Glomerular visceral epithelial cell (primary cell): ENCODE measurements around the gene SEPTIN5.

Experiments used
- DNase-seq: peaks from one replicate; pipeline ENCODE4 v3.0.0-alpha.2; 2016; ENCODE audit errors: extremely low spot score

SEPTIN5 gene

GRCh38 chr22:19733755-19734154 is 19.5 kb downstream of the SEPTIN5 start:
- no peak for DNase-seq

GRCh38 chr22:19734163-19734562 is 19.9 kb downstream of the SEPTIN5 start:
- no peak for DNase-seq

GRCh38 chr22:19734837-19735382 is 20.6 kb downstream of the SEPTIN5 start:
- no peak for DNase-seq

DNA sequence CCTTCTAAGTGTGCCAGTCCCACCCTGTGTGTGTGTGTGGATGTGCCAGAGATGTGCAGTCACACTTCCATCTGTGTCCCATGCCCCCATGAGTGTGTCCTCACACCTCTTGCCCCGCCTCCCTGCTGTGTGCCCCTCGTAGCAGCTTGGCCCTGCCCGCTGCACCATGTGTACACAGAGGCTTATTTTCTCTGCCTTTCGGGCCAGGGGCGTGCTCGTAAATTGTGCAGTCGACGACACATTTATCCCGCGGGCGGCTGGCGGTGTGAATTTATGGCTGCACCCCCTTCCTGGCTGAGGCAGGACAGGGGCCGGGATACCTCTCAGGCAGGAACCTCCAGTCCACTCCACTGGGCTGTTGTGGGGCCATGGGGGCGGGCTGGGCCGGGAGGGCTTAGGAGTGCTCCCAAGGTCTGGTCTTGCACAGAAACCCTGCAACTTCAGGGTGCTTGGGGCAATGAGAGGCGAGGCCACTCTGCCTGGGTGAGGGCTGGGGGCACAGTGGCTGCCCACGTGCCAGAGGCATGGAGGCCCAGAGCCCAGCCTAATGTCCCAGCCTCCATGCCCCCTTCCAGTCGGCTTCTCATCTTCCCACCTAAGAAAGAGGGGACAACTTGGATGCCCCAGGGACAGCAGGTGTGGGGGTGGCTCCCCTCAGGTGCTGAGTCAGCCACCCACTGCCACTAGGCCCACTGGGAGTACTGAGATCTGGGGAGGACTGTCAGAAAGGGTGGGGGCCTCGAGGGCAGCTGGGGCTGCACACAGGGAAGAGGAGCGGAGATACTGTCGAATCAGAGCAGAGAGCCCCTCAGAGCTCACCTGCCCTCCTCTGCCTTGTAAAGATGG is 21.6 kb downstream of the SEPTIN5 start:
- DNase-seq, result no peak

DNA sequence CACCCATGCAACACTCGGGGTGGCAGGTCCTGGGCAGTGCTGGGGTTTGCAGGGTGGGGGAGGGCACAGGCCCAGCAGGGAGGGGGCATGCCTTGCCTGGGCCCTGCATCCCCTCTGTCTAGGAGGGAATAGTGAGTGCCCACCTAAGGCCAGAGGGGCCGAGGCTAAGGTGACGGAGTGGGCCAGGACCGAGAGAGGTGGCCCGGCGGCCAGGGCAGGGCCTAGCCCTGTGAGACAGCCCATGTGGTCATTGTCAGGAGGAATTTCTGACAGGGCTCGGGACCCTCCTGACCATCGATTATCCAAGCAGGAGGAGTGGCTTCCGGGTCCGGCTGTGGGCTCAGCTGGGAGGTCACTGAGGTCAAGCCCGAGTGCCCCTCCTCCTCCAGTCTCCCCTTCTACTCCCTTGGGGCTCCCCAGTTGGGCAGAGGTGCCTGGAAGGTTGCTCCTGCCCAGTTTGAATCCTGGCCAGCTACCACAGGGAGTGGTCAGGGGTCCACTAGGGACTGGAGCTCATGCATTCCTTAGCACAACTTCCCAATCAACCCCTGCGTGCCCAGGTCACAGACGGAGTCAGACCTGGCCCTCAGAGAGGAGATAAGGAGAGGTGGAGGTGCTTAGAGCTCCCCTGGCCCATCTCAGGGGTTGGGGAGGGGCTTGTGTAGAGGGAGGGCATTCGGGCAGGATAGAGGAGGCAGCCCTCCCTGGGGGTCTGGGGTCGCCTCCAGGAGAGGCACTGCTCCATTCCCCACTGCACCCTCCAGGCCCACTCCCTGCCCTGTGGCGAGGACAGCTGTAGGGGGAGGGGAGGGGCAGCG is 23.8 kb downstream of the SEPTIN5 start:
- no peak for DNase-seq

GRCh38 chr22:19738664-19739447 is 24.6 kb downstream of the SEPTIN5 start:
- DNase-seq, result no peak

- no peak for DNase-seq
Observed at GRCh38 chr22:19739448-19739895, 25.2 kb downstream of the SEPTIN5 start.

GRCh38 chr22:19739911-19740449 is 25.7 kb downstream of the SEPTIN5 start:
- no peak for DNase-seq

DNA sequence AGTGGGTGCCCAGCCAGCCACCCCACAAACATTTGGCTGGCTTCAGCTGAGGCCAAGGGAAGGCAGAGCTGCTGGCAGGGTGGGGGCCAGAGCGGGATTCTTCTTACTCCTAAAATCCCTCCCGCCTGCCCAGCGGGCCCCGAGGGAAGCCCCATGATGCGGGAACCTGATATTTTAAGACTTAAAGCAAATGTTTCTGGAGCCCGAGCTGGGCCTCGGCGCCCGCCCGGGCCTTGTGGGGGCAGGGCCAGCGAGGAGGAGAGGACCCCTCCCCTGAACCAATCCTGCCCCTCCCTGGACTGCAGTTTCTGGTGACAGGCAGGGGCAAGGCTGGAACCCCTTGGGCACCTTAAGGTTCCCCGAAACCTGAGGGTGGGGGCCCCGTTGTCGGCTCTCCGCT is 26.3 kb downstream of the SEPTIN5 start:
- DNase-seq, result no peak

DNA sequence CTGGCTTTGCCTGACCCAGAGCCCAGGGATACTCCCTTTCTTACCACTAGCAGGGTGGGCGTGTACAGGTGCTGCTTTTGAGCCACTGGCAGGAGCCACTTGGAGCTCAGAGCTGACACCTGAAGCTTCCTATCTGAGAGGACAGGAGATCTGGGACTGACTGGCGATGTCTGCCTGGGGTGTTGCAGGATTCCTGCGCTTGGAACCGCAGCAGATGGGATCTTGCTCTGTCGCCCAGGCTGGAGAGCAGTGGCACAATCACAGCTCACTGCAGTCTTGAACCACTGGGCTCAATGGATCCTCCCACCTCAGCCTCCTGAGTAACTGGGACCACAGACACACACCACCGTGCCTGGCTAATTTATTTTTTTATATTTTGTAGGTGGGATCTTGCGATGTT is 26.8 kb downstream of the SEPTIN5 start:
- no peak for DNase-seq

DNA sequence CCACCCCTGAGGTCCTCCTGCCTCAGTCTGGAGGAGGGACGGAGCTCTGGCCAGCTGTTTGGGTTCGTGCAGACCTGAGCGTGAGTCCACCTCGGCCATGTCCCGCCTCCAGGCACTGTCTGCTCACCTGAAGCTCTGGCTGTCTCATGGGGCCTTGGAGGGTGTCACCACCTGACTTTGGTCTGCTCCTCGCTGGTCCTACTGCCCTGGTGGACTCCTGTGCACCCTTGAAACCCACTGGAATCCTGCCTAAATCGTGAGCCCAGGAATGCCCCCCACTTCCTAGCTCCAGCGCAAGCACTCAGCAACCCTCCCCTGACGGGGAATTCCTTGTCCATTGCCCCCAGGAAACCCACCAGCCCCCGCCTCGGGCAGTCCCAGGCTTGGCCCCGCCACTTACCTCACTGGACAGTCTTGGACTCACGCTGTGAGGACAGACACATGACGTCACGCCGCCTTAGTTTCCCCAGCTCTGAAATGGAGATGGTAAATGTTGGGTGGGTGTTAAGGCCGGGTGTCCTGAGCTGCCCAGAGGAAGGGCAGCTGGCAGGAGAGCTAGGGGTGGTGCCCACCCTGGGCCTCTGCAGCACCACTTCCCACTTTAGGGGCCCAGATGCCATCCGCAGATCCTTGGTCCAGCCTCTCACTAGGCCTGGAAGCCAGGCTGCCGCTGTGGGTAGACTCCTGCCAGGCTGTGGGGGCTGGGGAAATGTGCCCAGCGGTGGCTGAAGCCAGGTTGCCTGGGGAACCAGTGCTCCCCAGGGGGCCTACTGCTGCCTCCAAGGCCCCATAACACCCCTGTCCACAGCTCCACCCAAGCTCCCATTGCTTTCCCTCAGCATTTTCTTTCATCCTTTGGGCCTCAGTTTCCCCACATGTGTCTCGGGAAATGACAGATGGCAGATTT is 28.1 kb downstream of the SEPTIN5 start:
- no peak for DNase-seq

DNA sequence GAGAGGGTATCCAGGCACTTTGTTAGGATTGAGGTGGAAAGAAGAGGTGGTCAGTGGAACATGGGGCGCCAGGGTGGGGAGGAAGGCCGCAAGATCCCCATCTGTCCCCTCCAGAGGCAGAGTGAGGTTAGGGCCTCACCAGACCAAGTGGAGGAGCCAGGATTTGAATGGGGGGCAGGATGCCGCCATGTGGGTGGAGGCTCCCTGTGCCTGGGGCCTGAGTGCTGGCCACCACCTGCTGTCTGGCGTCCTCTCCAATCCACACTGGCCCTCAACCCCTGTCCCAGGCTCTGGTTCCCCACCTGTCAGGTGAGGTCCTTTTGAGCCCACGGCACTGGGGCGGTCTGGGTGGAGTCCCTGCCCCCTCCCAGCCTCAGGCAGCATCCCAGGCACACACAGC is 28.8 kb downstream of the SEPTIN5 start:
- DNase-seq, result no peak

GRCh38 chr22:19743651-19744050 is 29.3 kb downstream of the SEPTIN5 start:
- DNase-seq, result no peak

GRCh38 chr22:19744350-19745006 is 30.2 kb downstream of the SEPTIN5 start:
- no peak for DNase-seq

DNA sequence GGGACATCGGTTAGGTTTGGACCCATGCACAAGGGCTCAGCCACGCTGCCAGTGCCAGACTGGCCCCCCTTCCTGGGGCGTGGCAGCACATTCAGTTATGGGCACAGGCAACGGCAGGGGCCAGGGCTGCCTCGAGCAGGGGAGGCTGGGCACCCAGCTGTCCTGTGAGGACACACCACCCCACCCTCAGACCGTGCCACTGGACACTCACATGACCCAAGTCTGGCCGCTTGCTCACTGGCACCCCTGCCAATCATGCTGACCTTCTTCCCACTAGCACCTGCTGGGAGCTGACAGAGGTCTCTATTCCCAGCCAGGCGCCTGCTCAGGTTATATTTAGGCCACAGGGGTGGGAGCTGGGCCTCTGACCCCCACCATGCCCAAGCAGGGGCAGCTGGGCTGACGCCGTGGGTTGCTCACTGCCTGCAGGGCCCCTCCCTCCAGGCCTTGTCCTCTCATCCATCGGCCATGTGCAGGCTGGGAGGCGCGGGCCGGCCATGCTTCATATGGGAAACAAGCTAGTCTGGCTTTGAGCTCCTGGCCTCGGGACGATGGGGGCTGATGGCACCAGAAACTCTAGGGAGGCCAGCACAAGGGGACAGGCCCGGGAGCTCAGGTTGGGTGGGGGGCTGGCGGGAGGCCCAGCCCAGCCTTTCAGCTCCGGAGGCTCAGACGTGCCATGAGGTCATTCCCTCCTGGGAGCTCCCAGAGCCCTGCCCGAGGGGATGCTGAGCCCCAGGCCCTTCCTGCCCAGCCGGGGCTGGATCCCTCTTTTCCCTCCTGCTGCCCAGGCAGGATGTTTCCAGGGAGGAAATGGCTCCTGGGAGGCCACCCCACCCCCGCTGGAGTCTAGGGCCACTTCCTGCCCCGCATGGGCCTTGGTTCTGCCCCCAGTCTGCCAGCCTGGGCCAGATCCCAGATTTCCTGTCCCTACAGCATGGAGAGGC is 31.1 kb downstream of the SEPTIN5 start:
- no peak for DNase-seq

- DNase-seq, result no peak
Observed at GRCh38 chr22:19746726-19747125, 32.4 kb downstream of the SEPTIN5 start.

DNA sequence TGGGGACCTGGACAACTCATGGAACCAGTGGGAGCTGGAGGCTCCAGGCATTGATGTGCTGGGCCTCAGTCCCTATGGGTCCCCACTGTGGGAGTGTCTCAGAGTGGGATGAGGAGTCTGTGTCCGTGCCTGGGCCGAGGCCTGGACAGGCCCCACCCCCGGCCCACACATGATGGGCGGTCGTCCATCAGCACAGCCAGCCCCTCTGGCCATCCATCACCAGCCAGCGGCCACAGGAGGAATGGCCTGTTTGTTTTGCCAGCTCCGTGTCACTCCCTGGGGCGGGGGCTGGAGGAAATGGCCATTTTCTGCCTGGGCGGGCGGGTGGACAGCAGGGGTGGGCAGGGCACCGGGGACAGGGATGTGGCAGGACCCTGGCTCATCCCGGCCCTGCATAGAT is 33.2 kb downstream of the SEPTIN5 start:
- DNase-seq, result no peak

DNA sequence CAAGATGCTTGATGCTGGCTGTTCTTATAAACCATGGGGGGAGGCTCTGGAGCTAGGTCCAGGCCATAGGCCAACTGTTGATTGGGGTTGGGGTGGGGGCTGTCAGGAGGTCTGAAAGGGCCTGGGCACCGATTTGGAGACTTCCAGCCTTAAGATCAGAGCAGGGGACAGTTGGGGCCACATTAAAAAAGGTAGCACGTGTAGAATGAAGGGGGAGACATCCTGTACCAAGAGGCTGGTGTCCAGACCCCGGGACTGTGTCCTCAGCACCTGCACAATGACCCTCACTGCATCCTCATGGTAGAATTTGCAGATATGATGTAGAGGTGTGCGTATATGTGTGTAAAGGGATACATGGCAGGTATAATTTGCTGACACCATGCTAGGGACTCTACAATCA is 33.8 kb downstream of the SEPTIN5 start:
- DNase-seq, result no peak
